ENCODE measurements around the gene FBP1.

GRCh38 chr9:94566550-94566949 is 72.8 kb downstream of the FBP1 start:
- TF ChIP-seq EZH2 (IDR thresholded peaks at IDR 0.05; ENCODE audit: low read length, unreplicated experiment) (no peak), CTCF (conservative IDR thresholded peaks at IDR 0.05; ENCODE audit: low read depth, low read length) (no peak)
